Measurements from ENCODE around the gene KLKB1.
A peak's percentile ranks its signal among the peaks of the same experiment; 100 is the strongest.
"Not testable (repeated sequence)": the region's sequence is repeated elsewhere in the genome, so short reads cannot be mapped to it uniquely, and the experiment has no call there.

KLKB1 gene

DNA sequence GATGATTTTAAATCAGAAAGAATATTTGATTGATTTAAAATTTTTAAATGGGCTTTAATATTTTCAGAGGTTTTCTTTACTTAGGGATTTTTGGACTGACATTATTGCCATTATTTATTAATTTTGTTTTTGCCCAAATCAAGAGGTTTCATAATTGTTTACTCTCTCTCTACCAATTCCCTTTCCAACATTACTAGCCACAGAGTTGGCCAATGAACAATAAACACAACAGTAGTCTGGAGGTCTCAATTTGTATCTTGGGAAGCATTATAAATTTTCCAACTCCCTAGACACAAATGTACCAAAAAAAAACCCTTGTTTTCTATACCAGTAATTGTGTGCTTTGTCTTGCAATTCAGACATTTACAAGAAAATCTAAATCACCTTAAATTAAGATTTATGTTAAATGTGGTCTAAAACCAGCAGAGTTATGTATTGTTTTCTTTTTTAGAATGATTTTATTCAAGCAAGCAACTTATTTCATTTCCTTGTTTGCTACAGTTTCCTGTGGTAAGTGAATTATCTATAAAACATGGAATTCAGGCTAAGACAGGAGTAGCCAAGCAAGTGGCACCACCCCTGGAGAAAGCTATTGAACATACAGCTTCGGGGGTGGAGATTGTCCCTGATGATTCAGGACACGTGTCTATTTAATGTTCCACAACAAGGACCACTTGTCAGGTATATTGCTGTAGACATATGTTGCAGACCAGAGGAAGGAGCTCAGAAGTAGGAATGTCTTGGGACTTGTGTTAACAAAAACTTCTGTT is 622 bp downstream of the KLKB1 start:
- DNase-seq, result no peak

- no peak for DNase-seq
These were observed 1.2 kb downstream of the KLKB1 start for GRCh38 chr4:186228514-186228894.

DNA sequence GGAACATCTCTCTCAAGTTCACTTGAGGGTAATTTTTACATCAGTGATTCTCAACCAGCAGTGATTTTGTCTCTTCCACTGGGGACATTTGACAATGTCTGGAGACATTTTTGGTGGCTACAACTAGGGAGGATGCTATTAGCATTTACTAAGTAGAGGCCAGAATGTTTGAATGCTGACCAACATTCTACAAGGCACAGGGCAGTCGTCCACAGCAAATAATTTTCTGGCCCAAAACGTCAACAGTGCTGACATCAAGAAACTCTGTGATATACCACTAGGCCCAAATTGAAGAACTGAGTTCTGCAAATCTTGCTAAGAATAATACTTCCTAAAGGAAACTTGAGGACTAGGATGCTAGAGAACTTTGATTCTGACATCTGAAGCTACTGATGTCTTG is 7.1 kb downstream of the KLKB1 start:
- no peak for DNase-seq

DNA sequence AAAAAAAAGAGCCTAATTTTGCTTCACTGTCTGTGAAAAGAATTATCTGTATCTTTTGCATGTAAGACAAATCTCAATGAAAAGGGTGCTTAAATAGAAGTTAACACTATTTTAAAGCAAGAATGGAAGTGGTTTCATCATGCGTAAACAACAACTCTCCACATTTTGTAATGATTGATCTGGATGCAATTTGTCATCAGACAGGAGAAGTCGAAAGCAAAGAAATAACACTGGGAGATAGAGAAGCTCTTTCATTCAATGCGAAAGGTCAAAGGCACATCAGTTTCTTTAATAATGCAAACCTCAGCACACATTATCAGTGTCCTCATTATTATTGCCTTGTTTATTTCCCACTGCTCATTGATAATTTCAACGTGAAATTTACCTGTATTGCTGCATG is 8.8 kb downstream of the KLKB1 start:
- no peak for DNase-seq

GRCh38 chr4:186240452-186240847 is 13.1 kb downstream of the KLKB1 start:
- no peak for DNase-seq

- DNase-seq, result no peak
These were observed 13.7 kb downstream of the KLKB1 start for GRCh38 chr4:186240848-186241491.

DNA sequence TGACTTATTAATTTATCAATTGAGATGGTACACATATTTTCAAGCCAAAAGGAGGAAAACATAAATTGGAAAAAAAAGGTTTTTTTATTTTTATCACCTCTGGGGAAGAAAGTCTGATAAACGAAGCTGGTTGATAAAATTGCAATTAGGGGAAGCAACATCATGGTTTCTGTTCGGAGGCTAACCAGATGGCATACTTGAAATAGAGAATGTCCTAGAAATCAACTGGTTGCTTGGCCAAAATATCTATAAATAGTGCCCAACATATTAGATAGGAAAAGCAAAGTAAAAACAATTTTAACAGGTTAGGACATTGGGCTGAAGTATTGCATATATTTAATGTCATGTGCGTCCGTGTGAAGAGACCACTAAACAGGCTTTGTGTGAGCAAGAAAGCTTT is 14.3 kb downstream of the KLKB1 start:
- DNase-seq, result no peak

DNA sequence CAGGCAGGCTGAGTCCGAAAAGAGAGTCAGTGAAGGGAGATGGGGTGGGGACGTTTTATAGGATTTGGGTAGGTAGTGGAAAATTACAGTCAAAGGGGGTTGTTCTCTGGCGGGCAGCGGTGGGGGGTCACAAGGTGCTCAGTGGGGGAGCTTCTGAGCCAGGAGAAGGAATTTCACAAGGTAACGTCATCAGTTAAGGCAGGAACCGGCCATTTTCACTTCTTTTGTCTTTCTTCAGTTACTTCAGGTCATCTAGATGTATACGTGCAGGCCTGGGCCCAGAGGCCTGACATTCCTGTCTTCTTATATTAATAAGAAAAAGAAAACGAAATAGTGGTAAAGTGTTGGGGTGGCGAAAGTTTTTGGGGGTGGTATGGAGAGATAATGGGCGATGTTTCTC is 14.7 kb downstream of the KLKB1 start:
- DNase-seq, result not testable (repeated sequence)

GRCh38 chr4:186243331-186243730 is 16.0 kb downstream of the KLKB1 start:
- no peak for DNase-seq

GRCh38 chr4:186244835-186245234 is 17.5 kb downstream of the KLKB1 start:
- DNase-seq, result no peak

- DNase-seq, result not testable (repeated sequence)
These were observed 19.9 kb downstream of the KLKB1 start for GRCh38 chr4:186247062-186247752.

DNA sequence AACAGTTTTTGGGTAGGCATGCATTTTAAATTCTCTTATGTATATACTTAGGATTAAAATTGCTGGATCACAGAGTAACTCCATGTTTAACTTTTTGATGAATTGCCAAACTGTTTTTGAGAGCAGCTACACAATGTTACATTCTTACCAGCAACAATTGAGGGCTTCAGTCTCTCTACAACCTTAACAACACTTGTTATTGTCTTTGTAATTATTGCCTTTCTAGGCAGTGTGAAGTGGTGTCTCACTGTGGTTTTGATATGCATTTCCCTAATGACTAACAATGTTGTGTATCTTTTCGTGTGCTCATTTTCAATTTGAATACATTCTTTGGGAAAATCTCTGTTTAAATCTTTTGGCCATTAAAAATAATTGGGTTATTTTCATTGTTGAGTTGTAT is 21.3 kb downstream of the KLKB1 start:
- DNase-seq, result peak; percentile 2

GRCh38 chr4:186249785-186250754 is 22.8 kb downstream of the KLKB1 start:
- no peak for DNase-seq

- DNase-seq, result no peak
These were observed 23.5 kb downstream of the KLKB1 start for GRCh38 chr4:186250760-186251159.

DNA sequence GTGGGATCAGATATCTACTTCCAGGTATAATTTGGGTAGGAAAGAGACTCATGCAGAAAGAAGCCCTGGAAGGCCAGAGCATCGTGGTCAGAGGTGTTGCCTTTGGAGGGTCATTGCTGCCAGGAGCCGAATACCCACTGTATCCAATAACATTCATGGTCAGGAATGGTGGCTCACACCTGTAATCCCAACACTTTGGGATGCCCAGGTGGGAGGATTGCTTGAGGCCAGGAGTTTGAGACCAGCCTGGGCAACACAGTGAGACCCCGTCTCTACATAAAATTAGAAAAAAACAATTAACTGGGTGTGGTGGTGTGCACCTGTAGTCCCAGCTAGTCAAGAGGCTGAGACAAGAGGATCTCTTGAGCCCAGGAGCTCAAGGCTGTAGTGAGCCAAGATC is 27.8 kb downstream of the KLKB1 start:
- no peak for DNase-seq

- no peak for DNase-seq
These were observed 31.0 kb downstream of the KLKB1 start for GRCh38 chr4:186258216-186258811.

- DNase-seq, result no peak
These were observed 32.8 kb downstream of the KLKB1 start for GRCh38 chr4:186260117-186260503.

DNA sequence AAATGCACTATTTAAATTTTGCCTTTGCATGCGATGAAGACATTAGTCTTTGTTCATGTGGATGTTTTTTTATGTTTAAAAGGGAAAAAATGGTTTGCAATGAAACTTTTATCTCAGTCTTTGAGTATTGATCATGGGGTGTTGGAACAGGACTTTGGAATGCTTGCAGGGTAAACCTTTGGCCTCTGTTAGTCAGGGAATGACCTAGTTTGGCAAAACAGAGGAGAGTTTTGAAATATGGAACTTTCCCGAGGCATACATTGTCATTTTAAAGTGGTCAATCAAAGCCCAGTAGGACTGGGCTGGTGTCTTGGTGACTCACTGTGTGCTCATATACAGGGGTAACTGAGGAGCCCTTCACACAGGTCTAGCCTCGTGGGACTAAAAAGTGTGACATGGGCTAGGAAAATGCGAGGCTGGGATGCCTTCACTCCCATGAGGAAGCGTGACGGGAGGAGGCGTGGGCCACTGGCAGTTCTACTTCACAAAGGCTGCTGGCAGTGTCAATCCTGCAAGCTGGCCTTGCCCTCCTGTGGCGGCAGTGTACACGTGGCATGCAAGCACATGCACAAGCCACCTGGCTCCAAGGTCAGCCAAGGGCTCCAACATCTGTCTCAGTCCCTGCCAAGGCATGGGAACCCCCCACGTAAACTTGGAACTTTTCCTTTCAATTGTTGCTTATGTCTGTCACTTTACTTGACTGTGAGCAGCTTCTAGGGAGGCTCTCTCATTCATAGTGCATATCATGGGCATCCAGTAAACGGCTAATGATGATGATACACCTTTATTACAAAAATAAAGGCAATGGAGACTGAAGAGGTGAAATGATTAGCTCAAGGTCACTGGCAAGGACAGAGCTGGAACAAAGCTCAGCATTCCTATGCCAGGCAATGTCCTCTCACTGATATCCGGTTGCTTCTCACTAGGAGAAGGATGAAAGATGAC is 33.5 kb downstream of the KLKB1 start:
- no peak for DNase-seq

GRCh38 chr4:186264660-186265059 is 37.4 kb downstream of the KLKB1 start:
- DNase-seq, result no peak

- DNase-seq, result not testable (repeated sequence)
These were observed 37.9 kb downstream of the KLKB1 start for GRCh38 chr4:186265250-186265649.

Data from midbrain (tissue), 1 donor.